ENCODE measurements around the gene NKAIN4.

GRCh38 chr20:63272105-63273058 lies 18.1 kb upstream of the NKAIN4 start, which contains the start of gene ARFGAP1:
- TF ChIP-seq CTCF (IDR thresholded peaks at IDR 0.05 in 4 of 5, conservative IDR thresholded peaks at IDR 0.05 in 1 of 5) (no peak), POLR2A (IDR thresholded peaks at IDR 0.05) (peak; percentile 57 to 77)

Data from gastrocnemius medialis (tissue), 4 donors.